Right lobe of liver (tissue), 6 donors: ENCODE measurements around the gene SLC25A45. TPM values are rescaled to one million over a fixed set of nuclear protein-coding genes. Genes with fewer than 3 reads are reported as not detected.

ENCODE experiments used
- ATAC-seq, 4 donors: fragments of 200-7000 bp; cut with Tn5 transposase; one replicate each; pipeline ENCODE4 v1.9.1; 2020; ENCODE audit warnings: mild to moderate bottlenecking in 4 of 4, moderate library complexity in 4 of 4
- DNase-seq, 3 donors: peaks; one replicate each; pipeline ENCODE4 v3.0.0-alpha.2; 2020
- H3K27ac ChIP-seq, 3 donors: fragments of 200-600 bp; one replicate each; pipeline ENCODE4 v1.8.0; 2022
- H3K27me3 ChIP-seq, 2 donors: fragments of 200-600 bp; one replicate each; pipeline ENCODE4 v1.8.0; 2022
- H3K36me3 ChIP-seq, 4 donors: fragments of 200-600 bp; sonication (generic) in 1 of 4; one replicate each; pipeline versions ENCODE4 v1.5.1 to v1.8.0; 2017 to 2022; ENCODE audit warnings: control low read depth in 1 of 4
- H3K4me1 ChIP-seq, 4 donors: fragments of 200-600 bp; sonication (generic) in 1 of 4; one replicate each; pipeline versions ENCODE4 v1.5.1 to v1.8.0; 2017 to 2022; ENCODE audit warnings: control low read depth in 1 of 4
- H3K4me3 ChIP-seq, 3 donors: fragments of 200-600 bp; one replicate each; pipeline ENCODE4 v1.8.0; 2022
- H3K9me3 ChIP-seq, 4 donors: fragments of 200-600 bp; sonication (generic) in 1 of 4; one replicate each; pipeline versions ENCODE4 v1.5.1 to v1.8.0; 2017 to 2022; ENCODE audit warnings: control low read depth in 1 of 4
- CTCF ChIP-seq, 4 donors: fragments of 200-600 bp in 3 of 4; fragments of 450-650 bp in 1 of 4; IDR thresholded peaks; one replicate each; pipeline versions ENCODE4 v1.5.1 to v1.8.0; 2016 to 2022; ENCODE audit warnings: antibody characterized with exemption in 4 of 4, mild to moderate bottlenecking in 2 of 4
- POLR2A ChIP-seq: fragments of 450-650 bp; IDR thresholded peaks from one replicate; pipeline ENCODE4 v1.6.1; 2017; ENCODE audit warnings: antibody characterized with exemption, mild to moderate bottlenecking
- WGBS: methylation state at CpG from one replicate; pipeline ENCODE4 v1.1.6; 2018; ENCODE audit warnings: low coverage, low lambda C conversion rate; ENCODE audit not compliant: insufficient coverage; ENCODE audit errors: missing lambda C conversion rate; 5-methylcytosine and 5-hydroxymethylcytosine counted together
- intact Hi-C, 2 donors: fragments of 100-400 bp; cut with DNase I; formaldehyde crosslinking; loops; one replicate each; pipeline versions ENCODE4 v1.11.2 to v1.14.1; 2022
- total RNA-seq, 6 experiments: library from RNA; depleted of rRNA in 2 of 6; stranded (reverse); fragments of >200 nt in 2 of 6; fragmentation: NEBNext Ultra II Directional in 3 of 6; extraction: Animal tissue kit (Norgen Biotek cat#: 25700) in 3 of 6; gene quantifications; one replicate each; pipeline versions ENCODE4 v1.1.0 to v1.2.4, GENCODE V29; 2016 to 2023
- donor health status: DM: no; HTN: yes; CAD: no.
- donor health status: DM: no; HTN: no; CAD: no.
- donor health status: DM: no; HTN: no; CAD: no.
- donor health status: DM: no; HTN: yes; CAD: no.
- donor health status: DM: no; HTN: yes; CAD: no.

Gene SLC25A45
- total RNA-seq, 6 experiments from 2014 or later = 7.5 to 17.5 (median 12.1) TPM

- TF ChIP-seq CTCF (IDR thresholded peaks at IDR 0.05) = no peak
- no peak for TF ChIP-seq POLR2A
- no peaks in the 10 kb centered on the region for H3K36me3 ChIP-seq
Measured at GRCh38 chr11:65370659-65371049, 11.8 kb downstream of the SLC25A45 start.

GRCh38 chr11:65366340-65366773 is 16.1 kb downstream of the SLC25A45 start:
- DNase-seq (no peak), ATAC-seq (peak; percentile 75 to 91 (median 86))
- Histone ChIP-seq H3K4me1 (peaks cover 0 to 7% (median 3%) of the 10 kb centered on the region in 4 donors), H3K36me3 (no peaks in the 10 kb centered on the region), H3K4me3 (no peak overlapping the region), H3K27me3 (no peaks in the 10 kb centered on the region), H3K9me3 (no peaks in the 10 kb centered on the region), H3K27ac (no peak overlapping the region)
- TF ChIP-seq POLR2A (no peak), CTCF (IDR thresholded peaks at IDR 0.05) (peak; percentile 68 to 88 (median 77))
- WGBS = 0% methylated on average over 4 of the region's 4 CpGs
- intact Hi-C loops = loop anchor here (5.0 to 10.0 kb wide), 2 partner anchors 48 to 146 kb away; no protein-coding TSS in a partner anchor

More at GRCh38 chr11:65370659-65371049, 11.8 kb downstream of the SLC25A45 start:
- DNase-seq (no peak), ATAC-seq (peak in 2 of 4 donors; percentile 6 to 14)
- no peaks in the 10 kb centered on the region for H3K27me3 ChIP-seq
- no peaks in the 10 kb centered on the region for H3K9me3 ChIP-seq
- intact Hi-C loops = no loop called here
- peaks cover 0 to 7% (median 3%) of the 10 kb centered on the region in 4 donors for H3K4me1 ChIP-seq
- no peak overlapping the region for H3K4me3 ChIP-seq
- H3K27ac ChIP-seq = peak overlapping the region; percentile 35 to 72 (median 64)
- 88% methylated on average over 3 of the region's 6 CpGs for WGBS

- WGBS = 59% methylated on average over 3 of the region's 3 CpGs
- intact Hi-C loops = loop anchor here (5.0 to 10.0 kb wide), 2 partner anchors 51 to 154 kb away; no protein-coding TSS in a partner anchor
- Histone ChIP-seq H3K36me3 (no peaks in the 10 kb centered on the region), H3K9me3 (no peaks in the 10 kb centered on the region), H3K27ac (no peak overlapping the region), H3K4me1 (peaks cover 0 to 7% (median 1%) of the 10 kb centered on the region in 4 donors), H3K4me3 (no peak overlapping the region), H3K27me3 (no peaks in the 10 kb centered on the region)
- DNase-seq = no peak
- no peak for ATAC-seq
- TF ChIP-seq CTCF (IDR thresholded peaks at IDR 0.05) = no peak
- TF ChIP-seq POLR2A = no peak
Measured at GRCh38 chr11:65363770-65364169, 18.7 kb downstream of the SLC25A45 start.

- H3K4me1 ChIP-seq = peaks cover 0 to 11% (median 5%) of the 10 kb centered on the region in 4 donors
- ATAC-seq (no peak), DNase-seq (no peak)
- intact Hi-C loops = loop anchor here (5.0 to 10.0 kb wide), 2 partner anchors 52 to 154 kb away; no protein-coding TSS in a partner anchor
- WGBS = 78% methylated on average over 6 of the region's 6 CpGs
- H3K4me3 ChIP-seq = no peak overlapping the region
- no peak for TF ChIP-seq POLR2A
- no peak for TF ChIP-seq CTCF (IDR thresholded peaks at IDR 0.05)
- peak overlapping the region in 1 of 3 donors; percentile 29 for H3K27ac ChIP-seq
- no peaks in the 10 kb centered on the region for H3K27me3 ChIP-seq
- H3K9me3 ChIP-seq = no peaks in the 10 kb centered on the region
- H3K36me3 ChIP-seq = no peaks in the 10 kb centered on the region
Measured at GRCh38 chr11:65362966-65363365, 19.5 kb downstream of the SLC25A45 start.
